Ovary (tissue), 9 donors: Measurements from ENCODE around the gene ESPN. TPM values are rescaled to one million over a fixed set of nuclear protein-coding genes. Genes with fewer than 3 reads are reported as not detected.
A peak's percentile ranks its signal among the peaks of the same experiment; 100 is the strongest.

Source experiments
- DNase-seq, 5 donors: peaks; one replicate each; pipeline ENCODE4 v3.0.0-alpha.2; 2019 to 2020
- H3K27ac ChIP-seq, 2 donors: fragments of 200-600 bp; one replicate each; pipeline versions ENCODE4 v1.5.1 to v1.8.0; 2019 to 2022
- H3K27me3 ChIP-seq: fragments of 200-600 bp; one replicate; pipeline ENCODE4 v1.8.0; 2022
- H3K36me3 ChIP-seq: fragments of 200-600 bp; sonication (generic); one replicate; pipeline ENCODE4 v1.5.1; 2019
- H3K4me1 ChIP-seq: one replicate; pipeline ENCODE4 v1.8.1; 2013; ENCODE audit warnings: mild to moderate bottlenecking, moderate library complexity; ENCODE audit not compliant: insufficient read depth
- H3K4me3 ChIP-seq: fragments of 200-600 bp; sonication (generic); one replicate; pipeline ENCODE4 v1.5.1; 2017
- H3K9me3 ChIP-seq, 2 donors: fragments of 200-600 bp in 1 of 2; sonication (generic) in 1 of 2; one replicate each; pipeline versions ENCODE4 v1.5.1 to v1.8.1; 2013 to 2019; ENCODE audit warnings: mild to moderate bottlenecking in 1 of 2, moderate library complexity in 1 of 2
- EP300 ChIP-seq: sonication (generic); formaldehyde crosslinking; IDR thresholded peaks from one replicate; pipeline ENCODE4 v1.6.1; 2017; ENCODE audit warnings: antibody characterized with exemption
- POLR2A ChIP-seq: fragments of 450-650 bp; IDR thresholded peaks from one replicate; pipeline ENCODE4 v1.6.1; 2017; ENCODE audit warnings: antibody characterized with exemption, mild to moderate bottlenecking, moderate library complexity
- WGBS, 3 donors: extraction: QIAGEN DNeasy Blood & Tissue Kit in 1 of 3; methylation state at CpG; one replicate each; pipeline versions ENCODE4 v1.1.5 to v1.1.7; 2013 to 2017; 5-methylcytosine and 5-hydroxymethylcytosine counted together
- intact Hi-C, 4 donors: fragments of 100-400 bp; cut with DNase I; formaldehyde crosslinking; loops; one replicate each; pipeline versions ENCODE4 v1.11.0 to v1.15.1; 2022 to 2023
- polyA plus RNA-seq, 2 donors: library from polyadenylated mRNA; stranded (reverse); fragments of 200-250 nt in 1 of 2; fragments of 350-450 nt in 1 of 2; fragmentation: Illumina TruSeq in 1 of 2; extraction: RNeasy Lipid Tissue Mini Kit (QIAGEN cat#74804) in 1 of 2; gene quantifications; one replicate each; pipeline ENCODE4 v1.2.3, GENCODE V29; 2013 to 2014
- total RNA-seq, 7 donors: library from RNA; depleted of rRNA in 2 of 7; stranded (reverse); fragments of >200 nt in 2 of 7; fragmentation: NEBNext Ultra II Directional in 3 of 7; extraction: Animal tissue kit (Norgen Biotek cat#: 25700) in 3 of 7; gene quantifications; one replicate each; pipeline versions ENCODE4 v1.1.0 to v1.2.4, GENCODE V29; 2016 to 2023
- TF ChIP-seq, protein P1 (sequence below), 3 donors: fragments of 450-650 bp in 2 of 3; fragments of 200-600 bp in 1 of 3; IDR thresholded peaks; one replicate each; pipeline versions ENCODE4 v1.5.1 to v1.8.0; 2016 to 2022; ENCODE audit warnings: antibody characterized with exemption in 3 of 3, mild to moderate bottlenecking in 1 of 3
- donor health status: DM: no; HTN: no; CAD: no; lungs with moderate emphysema.
- donor health status: DM: no; HTN: no; CAD: no.
- donor health status: Bipolar disorder and iron deficiency.
- donor health status: DM: yes; HTN: yes; CAD: no.
- donor health status: DM: no; HTN: no; CAD: no.
- donor health status: DM: yes; HTN: yes; CAD: no.

Gene ESPN
- total and polyA plus RNA-seq, 9 donors = 0.11 to 46.2 (median 1.5) TPM; not detected in 1

- intact Hi-C loops = no loop called here
- H3K27me3 ChIP-seq = no peaks in the 10 kb centered on the region
- WGBS, 3 donors = 80 to 83% (median 82%) methylated on average over 22 to 33 of the region's 33 CpGs
- no peak overlapping the region for H3K4me3 ChIP-seq
- no peak overlapping the region for H3K27ac ChIP-seq
- no peaks in the 10 kb centered on the region for H3K4me1 ChIP-seq
- no peaks in the 10 kb centered on the region for H3K36me3 ChIP-seq
- H3K9me3 ChIP-seq = no peaks in the 10 kb centered on the region
- no peak for DNase-seq
- TF ChIP-seq EP300 = no peak
- TF ChIP-seq POLR2A = no peak
- TF ChIP-seq, protein P1, sequence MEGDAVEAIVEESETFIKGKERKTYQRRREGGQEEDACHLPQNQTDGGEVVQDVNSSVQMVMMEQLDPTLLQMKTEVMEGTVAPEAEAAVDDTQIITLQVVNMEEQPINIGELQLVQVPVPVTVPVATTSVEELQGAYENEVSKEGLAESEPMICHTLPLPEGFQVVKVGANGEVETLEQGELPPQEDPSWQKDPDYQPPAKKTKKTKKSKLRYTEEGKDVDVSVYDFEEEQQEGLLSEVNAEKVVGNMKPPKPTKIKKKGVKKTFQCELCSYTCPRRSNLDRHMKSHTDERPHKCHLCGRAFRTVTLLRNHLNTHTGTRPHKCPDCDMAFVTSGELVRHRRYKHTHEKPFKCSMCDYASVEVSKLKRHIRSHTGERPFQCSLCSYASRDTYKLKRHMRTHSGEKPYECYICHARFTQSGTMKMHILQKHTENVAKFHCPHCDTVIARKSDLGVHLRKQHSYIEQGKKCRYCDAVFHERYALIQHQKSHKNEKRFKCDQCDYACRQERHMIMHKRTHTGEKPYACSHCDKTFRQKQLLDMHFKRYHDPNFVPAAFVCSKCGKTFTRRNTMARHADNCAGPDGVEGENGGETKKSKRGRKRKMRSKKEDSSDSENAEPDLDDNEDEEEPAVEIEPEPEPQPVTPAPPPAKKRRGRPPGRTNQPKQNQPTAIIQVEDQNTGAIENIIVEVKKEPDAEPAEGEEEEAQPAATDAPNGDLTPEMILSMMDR (IDR thresholded peaks at IDR 0.05) = no peak
These were observed 49.6 kb downstream of the ESPN start for GRCh38 chr1:6473974-6474814.

DNA sequence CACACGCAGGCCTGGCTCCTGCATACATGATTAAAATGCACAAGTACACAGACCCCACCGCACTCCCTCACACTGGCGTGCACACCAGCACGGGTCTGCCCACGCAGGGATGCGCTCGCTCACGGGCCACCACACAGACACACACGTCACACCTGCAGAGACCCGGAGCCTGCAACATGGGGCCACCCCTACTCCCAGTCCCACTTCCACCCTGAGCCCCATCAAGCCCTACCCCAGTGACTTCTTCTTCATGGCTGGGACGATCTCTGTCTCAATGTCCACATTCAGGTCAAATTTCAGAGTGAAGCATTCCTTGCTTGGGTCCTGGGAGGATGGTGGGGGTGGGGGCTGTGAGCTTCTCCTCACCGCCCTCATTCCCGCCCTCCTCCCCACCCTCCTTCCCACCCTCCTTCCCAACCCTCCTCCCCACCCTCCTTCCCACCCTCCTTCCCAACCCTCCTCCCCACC lies 50.3 kb downstream of the ESPN start:
- intact Hi-C loops = no loop called here

GRCh38 chr1:6475381-6476133 lies 51.0 kb downstream of the ESPN start:
- 31 to 36% (median 34%) methylated on average over 32 to 33 of the region's 33 CpGs for WGBS, 3 donors
- H3K9me3 ChIP-seq = no peaks in the 10 kb centered on the region
- H3K36me3 ChIP-seq = no peaks in the 10 kb centered on the region
- no peaks in the 10 kb centered on the region for H3K27me3 ChIP-seq
- H3K27ac ChIP-seq = no peak overlapping the region
- DNase-seq = peak; percentile 37 to 75 (median 66)
- TF ChIP-seq EP300 = no peak
- TF ChIP-seq, protein P1 (IDR thresholded peaks at IDR 0.05) = peak; percentile 57 to 91 (median 68)
- H3K4me3 ChIP-seq = no peak overlapping the region
- no peaks in the 10 kb centered on the region for H3K4me1 ChIP-seq
- intact Hi-C loops = no loop called here

More for the DNA sequence above, 50.3 kb downstream of the ESPN start:
- TF ChIP-seq EP300 (no peak), POLR2A (no peak)
- TF ChIP-seq, protein P1 (IDR thresholded peaks at IDR 0.05) = no peak
- no peaks in the 10 kb centered on the region for H3K36me3 ChIP-seq
- no peak overlapping the region for H3K27ac ChIP-seq
- no peaks in the 10 kb centered on the region for H3K27me3 ChIP-seq
- DNase-seq = no peak
- WGBS, 3 donors = 85 to 94% (median 87%) methylated on average over 12 to 13 of the region's 13 CpGs
- no peaks in the 10 kb centered on the region for H3K4me1 ChIP-seq
- H3K4me3 ChIP-seq = no peak overlapping the region
- no peaks in the 10 kb centered on the region for H3K9me3 ChIP-seq

DNA sequence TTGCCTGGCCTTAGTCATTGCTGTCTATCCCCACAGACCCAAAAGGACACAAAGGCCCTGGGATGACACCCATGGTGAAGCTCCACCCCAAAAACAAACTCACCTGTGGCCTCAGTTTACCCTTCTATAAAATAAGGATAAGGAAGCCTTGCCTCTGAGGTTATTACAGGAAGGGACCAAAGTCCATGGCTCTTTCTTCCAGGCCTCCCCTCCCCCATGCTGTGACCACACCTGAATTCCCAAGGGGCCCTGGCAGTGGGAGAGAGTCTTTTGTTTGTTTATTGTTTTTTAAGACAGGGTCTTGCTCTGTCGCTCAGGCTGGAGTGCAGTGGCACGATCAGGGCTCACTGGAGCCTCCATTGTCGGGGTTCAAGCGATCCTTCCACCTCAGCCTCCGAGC lies 51.9 kb downstream of the ESPN start:
- no peak for DNase-seq
- Histone ChIP-seq H3K27ac (no peak overlapping the region), H3K9me3 (no peaks in the 10 kb centered on the region), H3K4me1 (no peaks in the 10 kb centered on the region), H3K36me3 (no peaks in the 10 kb centered on the region), H3K27me3 (no peaks in the 10 kb centered on the region), H3K4me3 (no peak overlapping the region)
- 89 to 93% (median 90%) methylated on average over 5 of the region's 5 CpGs for WGBS, 3 donors
- TF ChIP-seq EP300 = no peak
- intact Hi-C loops = no loop called here
